ENCODE data around the gene CRY1.

Gene CRY1

GRCh38 chr12:107133462-107133861 lies 40.1 kb upstream of the CRY1 start:
- TF ChIP-seq CTCF (IDR thresholded peaks at IDR 0.05; ENCODE audit: insufficient read depth, low read length, poor library complexity, severe bottlenecking) = no peak
- DNase-seq (ENCODE audit: extremely low read depth, insufficient read length) = no peak
- Histone ChIP-seq H3K4me3 (replicated peaks; ENCODE audit: low read depth, low read length) (no peak overlapping the region), H3K36me3 (ENCODE audit: control insufficient read depth, insufficient read depth, low read length) (no peaks in the 10 kb centered on the region), H3K27me3 (replicated peaks; ENCODE audit: control insufficient read depth, insufficient read depth, low read length) (no peaks in the 10 kb centered on the region; the same call in 1 of the 2 replicates)

- no peak overlapping the region for H3K4me3 ChIP-seq (replicated peaks; ENCODE audit: low read depth, low read length)
- no peaks in the 10 kb centered on the region; the same call in 1 of the 2 replicates for H3K27me3 ChIP-seq (replicated peaks; ENCODE audit: control insufficient read depth, insufficient read depth, low read length)
- TF ChIP-seq CTCF (IDR thresholded peaks at IDR 0.05; ENCODE audit: insufficient read depth, low read length, poor library complexity, severe bottlenecking) = peak; percentile 75
- no peak for DNase-seq (ENCODE audit: extremely low read depth, insufficient read length)
- H3K36me3 ChIP-seq (ENCODE audit: control insufficient read depth, insufficient read depth, low read length) = no peaks in the 10 kb centered on the region
Measured at GRCh38 chr12:107131832-107132616, 38.7 kb upstream of the CRY1 start.

- DNase-seq (ENCODE audit: extremely low read depth, insufficient read length) = no peak
- no peak for TF ChIP-seq CTCF (IDR thresholded peaks at IDR 0.05; ENCODE audit: insufficient read depth, low read length, poor library complexity, severe bottlenecking)
Measured at GRCh38 chr12:107130830-107131611, 37.7 kb upstream of the CRY1 start.

GRCh38 chr12:107129315-107129930 lies 36.1 kb upstream of the CRY1 start:
- DNase-seq (ENCODE audit: extremely low read depth, insufficient read length) = no peak
- Histone ChIP-seq H3K27me3 (replicated peaks; ENCODE audit: control insufficient read depth, insufficient read depth, low read length) (no peaks in the 10 kb centered on the region; the same call in 1 of the 2 replicates), H3K36me3 (ENCODE audit: control insufficient read depth, insufficient read depth, low read length) (no peaks in the 10 kb centered on the region), H3K4me3 (replicated peaks; ENCODE audit: low read depth, low read length) (no peak overlapping the region)
- no peak for TF ChIP-seq CTCF (IDR thresholded peaks at IDR 0.05; ENCODE audit: insufficient read depth, low read length, poor library complexity, severe bottlenecking)

More at GRCh38 chr12:107130830-107131611, 37.7 kb upstream of the CRY1 start:
- Histone ChIP-seq H3K27me3 (replicated peaks; ENCODE audit: control insufficient read depth, insufficient read depth, low read length) (no peaks in the 10 kb centered on the region; the same call in 1 of the 2 replicates), H3K4me3 (replicated peaks; ENCODE audit: low read depth, low read length) (no peak overlapping the region), H3K36me3 (ENCODE audit: control insufficient read depth, insufficient read depth, low read length) (no peaks in the 10 kb centered on the region)

- Histone ChIP-seq H3K27me3 (replicated peaks; ENCODE audit: control insufficient read depth, insufficient read depth, low read length) (no peaks in the 10 kb centered on the region; the same call in 1 of the 2 replicates), H3K36me3 (ENCODE audit: control insufficient read depth, insufficient read depth, low read length) (no peaks in the 10 kb centered on the region), H3K4me3 (replicated peaks; ENCODE audit: low read depth, low read length) (no peak overlapping the region)
- TF ChIP-seq CTCF (IDR thresholded peaks at IDR 0.05; ENCODE audit: insufficient read depth, low read length, poor library complexity, severe bottlenecking) = no peak
- DNase-seq (ENCODE audit: extremely low read depth, insufficient read length) = no peak
Measured at GRCh38 chr12:107127482-107128430, 34.4 kb upstream of the CRY1 start.
